ENCODE measurements around the gene LIMS1.

LIMS1 gene

GRCh38 chr2:108485253-108485652 is 49.0 kb upstream of the LIMS1 start:
- Histone ChIP-seq H3K4me3 (ENCODE audit: low read depth, low read length) (no peak overlapping the region), H3K9me3 (ENCODE audit: control insufficient read depth, insufficient read depth, low read depth, low read length) (no peaks in the 10 kb centered on the region), H3K4me1 (ENCODE audit: control insufficient read depth, insufficient read depth, low read length) (no peaks in the 10 kb centered on the region), H3K27ac (ENCODE audit: extremely low read depth, low read depth, low read length) (no peak overlapping the region), H3K36me3 (ENCODE audit: control insufficient read depth in 2 of 2, insufficient read depth in 1 of 2, low read length in 2 of 2) (peaks cover 70 to 75% of the 10 kb centered on the region in 2 experiments)
- CTCF ChIA-PET: interaction anchor here (1.3 kb wide), 1 partner anchor 99 kb away, joined by 5 read pairs; no protein-coding TSS in a partner anchor
- POLR2A ChIA-PET: no interaction called here
- TF ChIP-seq ZNF488 (tag by site-specific recombination; IDR thresholded peaks at IDR 0.05) (no peak), PRDM10 (tag by site-specific recombination; IDR thresholded peaks at IDR 0.05) (no peak), ZNF660 (tag by site-specific recombination; IDR thresholded peaks at IDR 0.05) (no peak), ZEB2 (tag by site-specific recombination; IDR thresholded peaks at IDR 0.05) (no peak), ZNF585B (tag by site-specific recombination; IDR thresholded peaks at IDR 0.05) (no peak), ZSCAN5A (tag by site-specific recombination; IDR thresholded peaks at IDR 0.05) (no peak), ZNF2 (tag by site-specific recombination; IDR thresholded peaks at IDR 0.05) (no peak), ZNF324 (tag by site-specific recombination; IDR thresholded peaks at IDR 0.05) (no peak), ZNF174 (tag by site-specific recombination; IDR thresholded peaks at IDR 0.05) (no peak), SP7 (tag by site-specific recombination; IDR thresholded peaks at IDR 0.05) (no peak), ELK4 (IDR thresholded peaks at IDR 0.05; ENCODE audit: borderline replicate concordance, low read depth, low read length) (no peak), MZF1 (tag by site-specific recombination; IDR thresholded peaks at IDR 0.05; ENCODE audit: borderline replicate concordance) (no peak), SCRT2 (tag by site-specific recombination; IDR thresholded peaks at IDR 0.05) (no peak), ZFP3 (tag by site-specific recombination; IDR thresholded peaks at IDR 0.05; ENCODE audit: low read depth) (no peak), ZBTB8A (tag by site-specific recombination; IDR thresholded peaks at IDR 0.05) (no peak), SP2 (tag by site-specific recombination; IDR thresholded peaks at IDR 0.05) (no peak), PRDM4 (tag by site-specific recombination; IDR thresholded peaks at IDR 0.05) (no peak)
